Suprapubic skin (tissue), 4 donors: ENCODE data around the gene ABHD3. TPM values are rescaled to one million over a fixed set of nuclear protein-coding genes. Genes with fewer than 3 reads are reported as not detected.
"Not testable (repeated sequence)": the region's sequence is repeated elsewhere in the genome, so short reads cannot be mapped to it uniquely, and the experiment has no call there.

Experiments used
- DNase-seq, 2 donors: peaks; one replicate each; pipeline ENCODE4 v3.0.0-alpha.2; 2019; ENCODE audit warnings: low spot score in 2 of 2
- H3K27ac ChIP-seq: fragments of 200-600 bp; sonication (generic); one replicate; pipeline ENCODE4 v1.5.1; 2019
- H3K27me3 ChIP-seq: fragments of 200-600 bp; sonication (generic); one replicate; pipeline ENCODE4 v1.5.1; 2019
- H3K36me3 ChIP-seq: fragments of 200-600 bp; sonication (generic); one replicate; pipeline ENCODE4 v1.5.1; 2019
- H3K4me1 ChIP-seq: fragments of 200-600 bp; sonication (generic); one replicate; pipeline ENCODE4 v1.5.1; 2019
- H3K4me3 ChIP-seq: fragments of 200-600 bp; sonication (generic); one replicate; pipeline ENCODE4 v1.5.1; 2019; ENCODE audit warnings: mild to moderate bottlenecking
- H3K9me3 ChIP-seq: fragments of 200-600 bp; sonication (generic); one replicate; pipeline ENCODE4 v1.5.1; 2019
- CTCF ChIP-seq, 2 donors: fragments of 200-600 bp in 1 of 2; fragments of 450-650 bp in 1 of 2; sonication (generic) in 1 of 2; IDR thresholded peaks; one replicate each; pipeline ENCODE4 v1.5.1; 2016 to 2019; ENCODE audit warnings: antibody characterized with exemption in 2 of 2, mild to moderate bottlenecking in 1 of 2, moderate library complexity in 1 of 2
- EP300 ChIP-seq: sonication (generic); formaldehyde crosslinking; IDR thresholded peaks from one replicate; pipeline ENCODE4 v1.6.1; 2017; ENCODE audit warnings: antibody characterized with exemption
- POLR2A ChIP-seq, 2 donors: fragments of 450-650 bp; IDR thresholded peaks; one replicate each; pipeline ENCODE4 v1.6.1; 2017; ENCODE audit warnings: antibody characterized with exemption in 2 of 2, mild to moderate bottlenecking in 2 of 2, moderate library complexity in 2 of 2
- POLR2AphosphoS5 ChIP-seq, 3 donors: sonication (generic); formaldehyde crosslinking; IDR thresholded peaks; one replicate each; pipeline ENCODE4 v1.6.1; 2017; ENCODE audit warnings: antibody characterized with exemption in 3 of 3
- WGBS: methylation state at CpG from one replicate; pipeline ENCODE4 v1.1.5; 2018; 5-methylcytosine and 5-hydroxymethylcytosine counted together
- total RNA-seq, 4 donors: library from RNA; depleted of rRNA; stranded (reverse); fragments of >200 nt; gene quantifications; one replicate each; pipeline ENCODE4 v1.1.0, GENCODE V29; 2016

Gene ABHD3
- total RNA-seq, 4 donors from 2014 or later, result 4.7 to 18.5 (median 6.8) TPM

DNA sequence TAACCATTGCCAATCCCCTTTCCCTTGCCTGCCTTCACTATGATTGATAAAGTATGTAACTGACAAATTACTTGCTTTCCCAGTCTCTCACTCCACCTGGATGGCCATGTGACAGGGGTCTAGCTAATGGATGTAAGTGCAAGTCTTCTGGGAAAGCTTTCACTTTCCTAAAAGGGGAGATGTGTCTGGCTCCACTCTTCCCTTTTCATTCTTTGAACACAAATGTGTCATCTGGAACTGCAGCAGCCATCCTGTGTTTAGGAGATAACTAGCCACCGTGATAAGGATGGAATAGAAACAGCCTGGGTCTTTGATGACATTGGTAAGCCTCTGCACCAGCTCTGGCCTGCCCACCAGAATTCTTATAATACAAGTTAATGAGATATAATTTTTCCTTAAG, 54.3 kb downstream of the ABHD3 start:
- Histone ChIP-seq H3K9me3 (no peaks in the 10 kb centered on the region), H3K27ac (no peak overlapping the region), H3K36me3 (peaks cover 3% of the 10 kb centered on the region), H3K4me3 (no peak overlapping the region), H3K27me3 (no peaks in the 10 kb centered on the region), H3K4me1 (no peaks in the 10 kb centered on the region)
- DNase-seq, result no peak
- 81% methylated on average over 1 of the region's 1 CpG for WGBS
- no peak for TF ChIP-seq CTCF (IDR thresholded peaks at IDR 0.05)
- no peak for TF ChIP-seq EP300
- no peak for TF ChIP-seq POLR2AphosphoS5 (IDR thresholded peaks at IDR 0.05)
- no peak for TF ChIP-seq POLR2A (IDR thresholded peaks at IDR 0.05)

DNA sequence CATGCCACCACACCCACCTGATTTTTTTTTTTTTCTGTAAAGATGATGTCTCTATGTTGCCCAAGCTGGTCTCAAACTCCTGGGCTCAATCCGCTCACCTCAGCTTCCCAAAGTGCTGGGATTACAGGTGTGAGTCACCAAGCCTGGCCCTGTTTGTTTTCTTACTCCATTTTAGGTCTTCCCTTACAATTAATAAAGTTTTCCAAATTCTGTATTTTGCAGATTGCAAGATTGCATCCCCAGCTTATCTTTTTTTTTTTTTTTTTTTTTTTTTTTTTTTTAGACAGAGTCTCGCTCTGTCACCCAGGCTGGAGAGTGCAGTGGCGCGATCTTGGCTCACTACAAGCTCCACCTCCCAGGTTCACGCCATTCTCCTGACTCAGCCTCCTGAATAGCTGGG, 64.2 kb downstream of the ABHD3 start:
- not testable (repeated sequence) for H3K27ac ChIP-seq, H3K9me3 ChIP-seq, H3K27me3 ChIP-seq, H3K4me1 ChIP-seq, H3K4me3 ChIP-seq, H3K36me3 ChIP-seq, DNase-seq
- 97% methylated on average over 5 of the region's 5 CpGs for WGBS

- 88% methylated on average over 3 of the region's 3 CpGs for WGBS
- H3K27ac ChIP-seq, result no peak overlapping the region
- peaks cover 3% of the 10 kb centered on the region for H3K36me3 ChIP-seq
- no peak overlapping the region for H3K4me3 ChIP-seq
- no peak for DNase-seq
- TF ChIP-seq POLR2A (IDR thresholded peaks at IDR 0.05) (no peak), POLR2AphosphoS5 (IDR thresholded peaks at IDR 0.05) (no peak), EP300 (no peak), CTCF (IDR thresholded peaks at IDR 0.05) (no peak)
- no peaks in the 10 kb centered on the region for H3K9me3 ChIP-seq
- H3K4me1 ChIP-seq, result no peaks in the 10 kb centered on the region
- H3K27me3 ChIP-seq, result no peaks in the 10 kb centered on the region
Measured at GRCh38 chr18:21638822-21639221, 65.8 kb downstream of the ABHD3 start.

GRCh38 chr18:21636769-21637168, 67.8 kb downstream of the ABHD3 start:
- no peaks in the 10 kb centered on the region for H3K9me3 ChIP-seq
- H3K27me3 ChIP-seq, result no peaks in the 10 kb centered on the region
- no peaks in the 10 kb centered on the region for H3K4me1 ChIP-seq
- H3K27ac ChIP-seq, result no peak overlapping the region
- no peak for TF ChIP-seq EP300
- no peak for TF ChIP-seq POLR2AphosphoS5 (IDR thresholded peaks at IDR 0.05)
- TF ChIP-seq POLR2A (IDR thresholded peaks at IDR 0.05), result no peak
- TF ChIP-seq CTCF (IDR thresholded peaks at IDR 0.05), result no peak
- H3K4me3 ChIP-seq, result no peak overlapping the region
- DNase-seq, result no peak
- WGBS, result 85% methylated on average over 13 of the region's 13 CpGs
- H3K36me3 ChIP-seq, result peaks cover 8% of the 10 kb centered on the region

DNA sequence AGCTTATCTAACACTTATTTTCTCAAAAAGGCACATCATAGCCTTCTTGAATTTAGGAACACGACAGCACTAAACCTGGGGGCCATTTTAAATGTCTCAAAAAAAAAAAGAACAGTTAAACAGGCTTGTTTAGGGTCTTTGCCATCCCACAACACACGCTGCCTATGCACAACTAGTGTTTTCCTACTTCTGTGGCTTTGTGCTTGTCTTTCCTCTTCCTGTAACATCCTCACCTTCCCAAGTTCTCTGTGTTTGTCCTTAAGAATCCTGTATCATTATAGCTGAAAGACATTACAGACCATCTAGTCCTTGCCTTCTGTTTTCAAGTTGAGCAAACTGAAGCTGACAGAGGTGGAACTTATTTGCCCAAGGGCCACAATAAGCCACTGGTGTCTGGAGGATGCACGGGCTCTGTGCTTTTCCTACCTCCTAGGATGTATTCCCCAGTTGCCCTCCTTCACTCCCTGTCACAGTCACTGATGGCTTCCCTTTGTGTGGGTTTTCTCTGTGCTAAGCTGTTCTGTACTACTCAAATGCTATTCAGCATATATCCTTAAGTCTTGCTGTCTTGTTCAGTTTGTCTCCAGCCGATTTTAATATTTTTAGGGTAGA, 69.9 kb downstream of the ABHD3 start:
- TF ChIP-seq CTCF (IDR thresholded peaks at IDR 0.05) (no peak), POLR2A (IDR thresholded peaks at IDR 0.05) (no peak), EP300 (no peak), POLR2AphosphoS5 (IDR thresholded peaks at IDR 0.05) (no peak)
- no peak overlapping the region for H3K4me3 ChIP-seq
- no peaks in the 10 kb centered on the region for H3K4me1 ChIP-seq
- peaks cover 26% of the 10 kb centered on the region for H3K36me3 ChIP-seq
- no peaks in the 10 kb centered on the region for H3K27me3 ChIP-seq
- no peak for DNase-seq
- H3K27ac ChIP-seq, result no peak overlapping the region
- WGBS, result 85% methylated on average over 4 of the region's 4 CpGs
- no peaks in the 10 kb centered on the region for H3K9me3 ChIP-seq

DNA sequence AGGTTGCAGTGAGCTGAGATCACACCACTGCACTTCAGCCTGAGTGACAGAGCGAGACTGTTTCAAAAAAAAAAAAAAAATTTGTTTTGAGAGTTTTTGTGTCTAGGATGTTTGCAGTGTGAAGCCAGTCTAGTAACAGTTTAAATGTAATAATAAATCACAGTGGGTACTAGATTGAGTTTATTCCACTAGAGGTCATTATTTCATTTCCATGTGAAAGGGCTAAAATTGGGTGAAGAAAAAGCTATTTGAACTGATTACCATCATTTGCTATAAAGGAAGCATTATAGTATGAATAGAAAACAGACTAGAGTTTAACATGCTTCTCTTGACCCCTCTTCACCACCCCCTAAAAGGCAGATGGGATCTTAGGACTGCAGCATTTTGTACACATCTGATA, 72.2 kb downstream of the ABHD3 start:
- H3K27me3 ChIP-seq, result no peaks in the 10 kb centered on the region
- WGBS, result 100% methylated on average over 1 of the region's 1 CpG
- no peaks in the 10 kb centered on the region for H3K9me3 ChIP-seq
- no peak for DNase-seq
- peaks cover 44% of the 10 kb centered on the region for H3K36me3 ChIP-seq
- H3K27ac ChIP-seq, result no peak overlapping the region
- H3K4me3 ChIP-seq, result no peak overlapping the region
- no peak for TF ChIP-seq CTCF (IDR thresholded peaks at IDR 0.05)
- no peak for TF ChIP-seq EP300
- no peak for TF ChIP-seq POLR2AphosphoS5 (IDR thresholded peaks at IDR 0.05)
- no peak for TF ChIP-seq POLR2A (IDR thresholded peaks at IDR 0.05)
- H3K4me1 ChIP-seq, result no peaks in the 10 kb centered on the region
